DND-41 (cell line): ENCODE results near the gene MAT1A.

Experiments
- CTCF ChIP-seq: IDR thresholded peaks from 2 replicates; pipeline ENCODE4 v1.5.1; 2012; ENCODE audit warnings: borderline replicate concordance, low read length, moderate library complexity, mild to moderate bottlenecking; ENCODE audit not compliant: poor library complexity, severe bottlenecking; ENCODE audit errors: extremely low read depth
- EZH2 ChIP-seq: IDR thresholded peaks from 3 replicates; pipeline ENCODE4 v1.6.1; 2012; ENCODE audit warnings: borderline replicate concordance, low read depth, mild to moderate bottlenecking, moderate library complexity, low read length, inconsistent platforms; ENCODE audit not compliant: severe bottlenecking

GRCh38 chr10:80268266-80268665 lies 21.2 kb downstream of the MAT1A start:
- TF ChIP-seq CTCF: no peak
- no peak for TF ChIP-seq EZH2
